Fibroblast of pulmonary artery (primary cell): ENCODE results near the gene TRNAU1AP.
"Not testable (repeated sequence)": the region's sequence is repeated elsewhere in the genome, so short reads cannot be mapped to it uniquely, and the experiment has no call there.

Experiments used
- DNase-seq: peaks from one replicate; pipeline ENCODE4 v3.0.0-alpha.2; 2010; ENCODE audit warnings: low read depth
- H3K4me3 ChIP-seq: replicated peaks from 2 replicates; pipeline ENCODE4 v1.5.1; 2011; ENCODE audit warnings: low read depth, mild to moderate bottlenecking, control low read depth, low read length, moderate library complexity
- CTCF ChIP-seq: IDR thresholded peaks from 2 replicates; pipeline ENCODE4 v1.5.1; 2011; ENCODE audit warnings: mild to moderate bottlenecking, control low read depth, low read length, inconsistent platforms; ENCODE audit errors: missing control alignments

TRNAU1AP gene

GRCh38 chr1:28508435-28508754 lies 44.5 kb upstream of the TRNAU1AP start:
- H3K4me3 ChIP-seq, result peak overlapping the region; percentile 99
- DNase-seq, result no peak
- no peak for TF ChIP-seq CTCF

GRCh38 chr1:28509705-28510272 lies 43.1 kb upstream of the TRNAU1AP start:
- no peak for DNase-seq
- no peak for TF ChIP-seq CTCF
- peak overlapping the region; percentile 99 for H3K4me3 ChIP-seq

- TF ChIP-seq CTCF, result no peak
- no peak for DNase-seq
- peak overlapping the region; percentile 99 for H3K4me3 ChIP-seq
Observed at GRCh38 chr1:28510273-28510969, 42.5 kb upstream of the TRNAU1AP start.

- H3K4me3 ChIP-seq, result no peak overlapping the region
- TF ChIP-seq CTCF, result no peak
- no peak for DNase-seq
Observed at GRCh38 chr1:28510970-28511440, 41.9 kb upstream of the TRNAU1AP start.

GRCh38 chr1:28512058-28512611 lies 40.8 kb upstream of the TRNAU1AP start:
- no peak overlapping the region for H3K4me3 ChIP-seq
- DNase-seq, result no peak

GRCh38 chr1:28514445-28514933 lies 38.4 kb upstream of the TRNAU1AP start:
- not testable (repeated sequence) for H3K4me3 ChIP-seq, DNase-seq

More at GRCh38 chr1:28512058-28512611, 40.8 kb upstream of the TRNAU1AP start:
- TF ChIP-seq CTCF, result no peak

GRCh38 chr1:28516518-28516956 lies 36.3 kb upstream of the TRNAU1AP start:
- no peak for TF ChIP-seq CTCF
- no peak for DNase-seq
- no peak overlapping the region for H3K4me3 ChIP-seq
